NCI-H774 (cell line): ENCODE measurements around the gene BMP8B.
A peak's percentile ranks its signal among the peaks of the same experiment; 100 is the strongest.

Experiments used
- DNase-seq: peaks from one replicate; lab custom pipeline; 2025; lab: John Stamatoyannopoulos, UW

The BMP8B gene

DNA sequence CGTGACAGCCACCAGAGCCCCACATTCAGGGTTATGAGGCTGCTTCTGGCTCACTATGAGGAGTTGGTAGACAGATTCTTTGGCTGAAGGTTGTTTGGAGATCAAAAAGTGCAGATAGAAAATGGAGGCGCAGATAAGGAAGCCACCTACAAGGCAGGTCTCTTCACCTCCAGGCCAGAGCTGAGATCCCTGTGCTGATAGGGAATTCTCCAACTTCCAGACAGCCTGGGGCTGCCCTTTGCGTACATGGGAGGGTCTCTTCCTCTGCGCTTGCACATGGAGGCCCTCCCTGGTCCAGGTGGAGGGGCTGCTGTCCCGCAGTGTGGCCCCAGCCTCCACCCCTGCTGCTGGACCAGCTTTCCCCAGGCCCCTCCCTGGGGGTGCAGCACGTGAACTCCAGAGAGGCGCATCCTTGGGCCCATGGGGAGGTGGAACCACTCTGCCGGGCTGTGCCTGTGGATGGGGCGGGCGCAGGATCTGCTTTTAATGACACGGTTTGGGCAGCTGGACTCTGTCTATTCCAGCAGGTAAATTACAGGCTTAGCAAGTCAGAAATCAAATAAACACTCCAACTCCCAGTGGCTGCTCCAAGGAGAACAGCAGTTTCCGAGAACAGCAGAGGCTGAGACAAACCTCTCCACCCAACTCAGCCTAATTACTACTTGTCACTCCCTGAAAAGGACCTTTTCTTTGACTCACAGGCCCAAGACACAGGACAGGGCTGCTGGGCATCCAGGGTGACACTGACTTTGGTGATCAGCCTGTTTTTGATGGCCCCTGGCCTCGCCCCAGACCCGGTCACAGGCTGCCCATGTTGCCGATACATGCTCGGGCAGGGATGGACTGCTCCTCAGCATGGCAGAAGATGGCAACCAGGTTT lies 29.9 kb downstream of the BMP8B start:
- no peak for DNase-seq

DNA sequence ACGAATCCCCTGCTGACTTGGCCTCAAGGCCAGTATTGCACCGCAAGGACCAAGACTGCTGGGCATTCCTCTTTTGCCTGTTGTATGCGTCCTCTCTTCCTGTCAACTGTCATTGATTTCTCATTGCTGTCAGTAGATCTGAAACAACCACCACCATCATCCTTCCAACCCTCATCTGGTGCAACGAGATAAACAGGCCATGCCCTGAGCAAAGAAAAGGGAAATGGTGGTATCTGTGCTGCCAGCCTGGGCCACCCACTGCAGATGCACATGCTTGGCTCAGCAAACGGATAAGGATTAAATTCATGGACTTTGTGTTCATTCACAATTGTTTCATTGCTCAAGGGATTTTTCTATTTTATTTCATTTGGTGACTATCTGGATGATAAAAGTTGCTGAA lies 31.2 kb downstream of the BMP8B start:
- DNase-seq = no peak

GRCh38 chr1:39755965-39756659 lies 32.6 kb downstream of the BMP8B start:
- no peak for DNase-seq

DNA sequence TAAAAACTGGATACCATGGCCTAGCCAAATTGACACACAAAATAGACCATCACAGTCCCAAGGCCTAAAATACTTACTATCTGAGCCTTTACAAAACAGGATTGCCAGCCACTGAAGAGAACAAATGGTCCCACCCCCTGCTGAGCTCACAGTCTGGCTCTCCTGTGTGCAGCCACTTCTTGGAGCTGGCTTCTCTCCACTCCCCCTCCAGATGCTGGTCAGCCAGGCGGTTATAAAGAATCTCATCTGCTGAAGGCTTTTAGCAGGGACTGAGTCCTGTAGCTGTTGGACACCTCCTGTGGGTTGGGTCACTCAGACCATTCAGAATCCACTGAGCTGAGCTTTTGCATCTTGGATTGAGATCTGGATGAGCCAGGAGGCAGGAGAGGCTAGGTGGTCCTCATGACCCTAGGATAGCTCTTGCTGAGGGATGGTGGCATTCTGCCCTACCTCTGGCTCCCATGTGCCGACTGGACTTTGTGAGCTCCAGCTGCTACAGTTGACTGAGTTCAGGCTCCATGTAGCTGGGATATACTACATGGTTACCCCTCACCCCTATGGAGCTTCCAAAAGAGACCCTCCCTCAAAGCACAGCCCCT lies 33.7 kb downstream of the BMP8B start:
- DNase-seq = no peak

GRCh38 chr1:39754026-39754570 lies 34.6 kb downstream of the BMP8B start:
- DNase-seq = no peak

DNA sequence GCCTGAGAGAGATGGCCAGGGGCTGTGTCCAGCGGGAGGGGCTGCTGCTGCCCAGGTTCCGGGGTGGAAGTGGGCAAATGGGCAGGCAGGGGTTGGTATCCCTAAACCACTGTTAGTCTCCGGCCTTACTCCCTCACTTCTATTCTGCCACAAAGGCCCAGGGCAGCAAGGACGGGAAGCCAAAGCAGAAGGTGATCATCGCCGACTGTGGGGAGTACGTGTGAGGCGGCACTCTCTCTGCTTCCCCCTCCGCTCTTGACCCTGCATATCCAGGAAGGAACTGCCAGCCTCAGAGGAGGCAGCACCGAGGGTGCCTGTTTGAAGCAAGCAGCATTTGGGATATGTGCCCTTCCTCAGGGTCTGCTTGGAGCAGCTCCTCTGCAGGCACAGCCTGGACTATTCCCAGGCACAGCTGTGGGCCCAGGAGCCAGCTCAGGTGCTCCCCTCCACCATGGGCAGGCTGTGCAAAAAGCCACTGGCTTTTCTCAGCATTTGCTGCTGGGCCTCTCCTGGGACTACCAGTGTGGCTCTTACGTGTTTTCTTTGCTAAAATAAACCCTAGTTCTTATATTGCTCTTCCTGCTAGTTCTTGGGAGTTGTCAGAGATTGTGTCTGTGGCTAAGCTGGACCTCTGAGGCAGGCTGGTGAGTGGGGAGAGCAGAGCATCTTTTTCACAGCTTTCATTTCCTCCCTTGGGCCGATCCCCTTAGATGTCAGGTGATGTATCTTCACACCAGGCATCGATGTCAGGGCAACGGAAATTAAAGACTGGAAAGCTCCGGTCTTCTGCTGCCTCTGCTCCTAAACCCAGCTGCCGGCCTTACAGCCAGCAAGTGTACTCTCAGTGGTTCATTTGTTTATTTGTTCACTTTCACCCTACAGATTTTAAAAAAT lies 35.3 kb downstream of the BMP8B start:
- no peak for DNase-seq

DNA sequence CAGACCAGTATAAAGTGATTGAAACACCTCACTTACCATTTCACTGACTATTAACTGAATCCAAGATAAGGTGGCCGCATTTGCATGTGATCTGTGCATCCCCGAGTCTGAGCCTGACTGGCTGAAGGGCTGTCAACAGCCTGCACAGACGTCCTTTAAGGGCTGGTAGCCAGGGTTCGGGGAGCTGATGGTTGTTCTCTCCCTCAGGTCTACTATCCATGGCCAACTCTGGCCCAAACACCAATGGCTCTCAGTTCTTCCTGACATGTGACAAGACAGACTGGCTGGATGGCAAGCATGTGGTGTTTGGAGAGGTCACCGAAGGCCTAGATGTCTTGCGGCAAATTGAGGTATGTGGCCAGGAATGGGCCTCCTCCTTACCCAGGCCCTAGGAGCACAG lies 36.0 kb downstream of the BMP8B start:
- no peak for DNase-seq

GRCh38 chr1:39751595-39751994 lies 37.1 kb downstream of the BMP8B start:
- no peak for DNase-seq

DNA sequence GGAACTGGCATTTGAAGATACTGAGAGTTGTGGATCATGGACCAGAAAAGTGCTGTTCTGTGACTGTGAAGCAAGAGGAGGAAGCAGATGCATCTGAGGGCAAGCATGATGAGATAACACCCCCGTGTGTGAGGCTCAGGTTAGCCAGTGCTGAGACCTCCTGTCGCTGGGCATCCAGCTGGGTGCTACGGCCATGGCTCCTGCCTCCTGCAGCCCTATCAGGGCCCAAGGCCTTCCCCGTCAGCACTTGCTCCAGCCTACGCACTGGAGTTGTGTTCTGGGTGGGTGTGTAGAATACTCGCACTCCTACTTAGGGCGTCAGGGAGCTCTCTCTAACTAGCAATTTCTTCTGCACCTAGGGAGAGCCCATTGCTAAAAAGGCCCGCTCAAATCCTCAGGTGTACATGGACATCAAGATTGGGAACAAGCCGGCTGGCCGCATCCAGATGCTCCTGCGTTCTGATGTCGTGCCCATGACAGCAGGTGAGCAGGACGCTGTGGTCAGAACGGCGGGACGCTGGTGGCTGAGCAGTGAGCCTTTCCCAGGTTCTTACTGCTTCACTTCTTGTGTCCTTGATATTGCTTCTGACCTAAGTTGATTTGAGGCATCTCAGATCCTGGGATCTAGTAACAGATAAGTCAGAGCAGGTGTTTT lies 43.5 kb downstream of the BMP8B start:
- no peak for DNase-seq

- DNase-seq = peak; percentile 99
These were observed 49.9 kb downstream of the BMP8B start, which contains the start of gene PPIE for GRCh38 chr1:39738622-39739366. Gene PPIE, plus strand, starts transcription at chr1:39738882. Its CDS starts 19 bp downstream, at chr1:39738901.

GRCh38 chr1:39737546-39738169 lies 51.0 kb downstream of the BMP8B start:
- no peak for DNase-seq

DNA sequence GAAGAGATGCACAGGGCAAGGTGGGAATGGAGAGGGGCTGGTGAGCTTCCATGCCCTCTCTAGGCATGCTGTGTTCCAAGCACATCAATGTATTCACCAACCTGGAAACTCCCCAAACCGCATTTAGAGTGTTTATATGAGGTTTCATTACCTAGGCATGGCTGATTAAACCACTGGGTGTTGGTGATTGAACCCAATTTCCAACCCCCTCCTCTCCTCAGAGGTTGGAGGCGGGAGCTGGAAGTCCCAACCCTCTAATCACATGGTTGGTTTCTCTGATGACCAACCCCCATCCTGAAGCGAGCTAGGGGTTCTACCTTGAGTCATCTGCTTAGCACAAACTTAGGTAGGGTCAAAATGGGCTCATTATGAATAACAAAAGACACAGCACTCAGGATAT lies 52.9 kb downstream of the BMP8B start:
- DNase-seq = no peak

DNA sequence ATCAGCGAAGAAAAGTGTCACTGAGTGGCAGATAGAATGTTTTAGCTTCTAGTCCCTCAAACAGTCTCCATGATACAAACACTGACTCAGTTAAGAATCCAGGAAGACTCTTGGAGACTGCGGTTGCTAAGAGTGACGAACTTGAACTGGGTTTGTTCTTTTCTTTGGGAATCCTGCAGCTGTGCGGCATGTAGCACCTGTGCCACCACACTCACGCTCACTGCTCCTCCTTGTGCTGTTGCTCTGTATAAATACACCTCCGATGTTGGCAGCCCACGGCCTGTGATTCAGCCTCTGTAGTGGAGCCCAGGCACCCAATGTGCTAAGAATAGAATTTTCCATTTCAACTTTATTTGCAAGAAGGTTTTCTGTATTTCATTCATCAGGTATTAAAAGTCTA lies 55.5 kb downstream of the BMP8B start:
- DNase-seq = no peak

DNA sequence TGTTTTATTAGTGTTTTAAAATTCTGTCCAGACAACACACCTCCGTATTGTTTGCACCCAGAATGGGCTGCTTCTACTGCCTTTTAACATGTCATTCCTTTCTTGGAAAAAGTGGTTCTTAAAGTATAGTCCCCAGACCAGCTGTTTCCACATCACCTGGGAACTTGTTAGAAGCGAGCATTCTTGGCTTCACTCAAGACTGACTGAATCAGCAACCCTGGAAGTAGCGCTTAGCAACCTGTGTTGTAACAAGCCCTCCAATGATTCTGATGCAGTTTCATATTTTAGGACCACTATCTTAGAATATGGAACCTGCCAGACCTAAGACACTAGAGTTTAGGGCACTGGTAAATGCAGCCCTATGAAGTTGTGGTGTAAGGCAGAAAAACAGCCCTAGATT lies 55.9 kb downstream of the BMP8B start:
- DNase-seq = no peak

GRCh38 chr1:39729842-39730241 lies 58.8 kb downstream of the BMP8B start:
- DNase-seq = no peak

DNA sequence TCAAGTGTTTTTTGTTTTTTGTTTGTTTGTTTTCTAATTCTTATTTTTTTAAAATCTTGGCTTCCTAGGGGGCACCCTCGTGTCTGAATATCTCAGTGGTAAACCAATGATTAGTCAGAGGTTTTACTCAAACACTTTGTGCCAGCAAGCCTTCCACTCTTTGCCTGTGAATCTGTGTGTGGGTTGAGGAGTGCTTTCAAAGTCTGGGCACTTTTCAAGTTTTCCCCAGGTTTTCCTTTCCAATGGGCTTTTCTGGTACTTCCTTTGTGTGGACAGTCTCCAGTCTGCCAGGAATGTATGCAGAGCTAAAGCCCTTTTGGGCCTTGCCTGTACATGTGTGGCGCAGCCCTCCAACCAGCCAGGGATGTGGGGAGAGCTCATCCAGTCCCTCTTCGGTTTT lies 59.6 kb downstream of the BMP8B start:
- no peak for DNase-seq

DNA sequence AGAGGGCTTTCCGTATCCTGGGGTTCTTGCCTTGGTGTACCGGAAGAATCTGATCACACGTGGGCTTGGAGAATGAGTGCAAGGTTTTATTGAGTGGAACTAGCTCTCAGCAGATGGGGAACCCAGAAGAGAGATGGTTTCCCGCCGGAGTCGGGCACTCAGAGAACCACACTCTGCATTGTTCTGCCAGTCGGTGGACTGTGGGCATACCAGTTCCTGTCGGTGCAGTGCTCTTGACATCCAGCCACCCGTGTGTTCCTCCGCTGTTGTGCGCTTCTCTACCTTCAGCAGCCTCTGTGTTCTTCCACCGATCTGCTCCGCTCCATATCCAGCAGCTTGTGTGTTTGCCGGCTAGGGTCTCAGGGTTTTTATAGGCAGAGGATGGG lies 60.7 kb downstream of the BMP8B start:
- no peak for DNase-seq

DNA sequence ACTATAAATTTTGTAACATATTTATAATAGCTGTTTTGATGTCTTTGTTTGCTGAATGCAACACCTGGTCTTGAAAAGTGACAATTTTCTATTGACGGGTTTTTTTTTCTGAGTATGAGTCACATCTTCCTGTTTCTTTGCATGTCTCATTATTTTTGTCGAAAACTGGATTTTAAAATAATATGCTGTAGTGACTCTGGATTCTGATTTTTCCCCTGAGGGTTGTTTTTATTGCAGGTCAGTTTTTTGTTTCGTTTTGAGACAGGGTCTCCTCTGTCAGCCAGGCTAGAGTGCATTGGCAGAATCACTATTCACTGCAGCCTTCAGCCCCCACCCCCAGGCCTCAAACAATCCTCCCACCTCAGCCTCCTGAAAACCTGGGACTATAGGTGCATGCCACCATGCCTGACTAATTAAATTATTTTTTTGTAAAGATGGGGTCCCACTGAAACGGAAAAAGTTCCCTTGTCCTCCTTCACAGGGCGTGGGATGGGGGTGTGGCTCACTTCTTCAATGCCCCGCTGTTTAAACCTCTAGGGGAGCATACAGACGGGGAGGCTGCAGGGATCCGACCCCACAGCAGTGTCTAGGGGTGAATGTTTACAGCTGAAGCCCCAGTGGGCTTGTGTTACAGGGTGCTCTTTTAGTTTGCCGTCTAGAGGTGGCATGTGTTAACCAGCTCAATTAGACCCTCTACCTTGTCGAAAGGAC lies 61.3 kb downstream of the BMP8B start:
- DNase-seq = no peak

DNA sequence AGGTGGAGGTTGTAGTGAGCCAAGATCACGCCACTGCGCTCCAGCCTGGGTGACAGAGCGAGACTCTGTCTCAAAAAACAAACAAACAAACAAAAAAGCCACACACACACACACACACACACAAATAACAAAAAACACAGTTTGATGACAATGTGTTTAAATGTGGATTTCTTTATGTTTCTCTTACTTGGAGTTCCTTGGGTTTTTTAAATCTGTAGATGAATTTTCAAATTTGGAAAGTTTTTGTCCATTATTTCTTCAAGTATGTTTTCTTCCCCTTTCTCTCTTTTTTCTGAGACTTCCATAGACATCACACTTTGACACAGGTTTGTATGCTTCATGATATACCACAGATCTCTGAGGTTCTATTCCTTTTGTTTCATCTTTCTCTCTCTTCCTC lies 62.1 kb downstream of the BMP8B start:
- no peak for DNase-seq
